Measurements from ENCODE around the gene HS3ST4.

GRCh38 chr16:25910971-25911370, 219.2 kb downstream of the HS3ST4 start:
- TF ChIP-seq EZH2 (IDR thresholded peaks at IDR 0.05; ENCODE audit: borderline replicate concordance, low read depth, low read length, severe bottlenecking) (no peak), CTCF (IDR thresholded peaks at IDR 0.05; ENCODE audit: borderline replicate concordance, extremely low read depth, low read length, poor library complexity, severe bottlenecking) (no peak)
